Glutamatergic neuron (in vitro differentiated cells): Measurements from ENCODE around the gene PPP1R37. TPM values are rescaled to one million over a fixed set of nuclear protein-coding genes. Genes with fewer than 3 reads are reported as not detected.

Source experiments
- DNase-seq: peaks from one replicate; pipeline ENCODE4 v3.0.0; 2022
- H3K27ac Mint-ChIP-seq: one replicate; pipeline ENCODE4 v1.8.0; 2020; ENCODE audit warnings: mild to moderate bottlenecking, mixed read lengths, inconsistent platforms; ENCODE audit not compliant: unreplicated experiment
- H3K27me3 Mint-ChIP-seq: one replicate; pipeline ENCODE4 v1.8.0; 2020; ENCODE audit warnings: mild to moderate bottlenecking, moderate library complexity, mixed read lengths, inconsistent platforms; ENCODE audit not compliant: unreplicated experiment
- H3K36me3 Mint-ChIP-seq: one replicate; pipeline ENCODE4 v1.8.0; 2020; ENCODE audit warnings: mild to moderate bottlenecking, mixed read lengths, inconsistent platforms; ENCODE audit not compliant: unreplicated experiment
- H3K4me1 Mint-ChIP-seq: one replicate; pipeline ENCODE4 v1.8.0; 2020; ENCODE audit warnings: mild to moderate bottlenecking, low read depth, mixed read lengths, inconsistent platforms; ENCODE audit not compliant: unreplicated experiment
- H3K4me3 Mint-ChIP-seq: one replicate; pipeline ENCODE4 v1.8.0; 2020; ENCODE audit warnings: mild to moderate bottlenecking, mixed read lengths, inconsistent platforms; ENCODE audit not compliant: unreplicated experiment
- H3K9me3 Mint-ChIP-seq: one replicate; pipeline ENCODE4 v1.8.0; 2020; ENCODE audit warnings: mild to moderate bottlenecking, moderate library complexity, mixed read lengths, inconsistent platforms; ENCODE audit not compliant: unreplicated experiment
- CTCF ChIP-seq: fragments of 200-600 bp; sonication (generic); IDR thresholded peaks from one replicate; pipeline ENCODE4 v1.5.0; 2021; ENCODE audit not compliant: partially characterized antibody, unreplicated experiment
- total RNA-seq: library from RNA; stranded (reverse); fragmentation: NEBNext Ultra II Directional; extraction: Animal tissue kit (Norgen Biotek cat#: 25700); gene quantifications from one replicate; pipeline ENCODE4 v1.2.1, GENCODE V29; 2021; ENCODE audit not compliant: unreplicated experiment

Gene PPP1R37
- total RNA-seq, 1 donor from 2014 or later = 49.5 TPM

DNA sequence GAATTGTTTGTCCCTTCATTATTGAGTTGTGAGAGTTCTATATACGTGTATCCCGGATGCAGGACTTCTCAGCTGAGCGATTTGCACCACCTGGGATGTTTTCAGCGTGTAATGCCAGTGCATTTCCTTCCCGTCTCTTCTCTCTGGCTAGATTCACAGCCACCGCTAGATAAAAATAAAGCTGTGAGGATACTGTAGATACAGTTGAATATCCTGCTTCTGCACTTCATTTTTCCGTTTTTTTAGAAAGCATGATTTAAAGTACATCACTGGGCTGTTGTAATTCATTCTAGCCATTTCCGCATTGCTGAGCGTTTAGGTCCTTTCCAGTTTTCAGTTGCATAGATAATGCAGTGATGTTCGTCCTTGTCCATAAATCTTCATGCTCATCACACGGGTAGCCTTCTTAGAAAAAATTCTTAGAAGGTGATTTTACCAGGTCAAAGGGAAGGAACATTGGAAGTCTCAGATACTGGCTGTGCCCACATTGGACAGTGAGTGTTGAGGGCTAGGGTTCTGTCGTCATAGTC lies 14.7 kb downstream of the PPP1R37 start:
- Mint-ChIP-seq H3K27ac (no peak overlapping the region), H3K36me3 (no peaks in the 10 kb centered on the region), H3K4me1 (peaks cover 37% of the 10 kb centered on the region), H3K9me3 (peaks cover 4% of the 10 kb centered on the region), H3K27me3 (peaks cover 1% of the 10 kb centered on the region), H3K4me3 (no peak overlapping the region)
- no peak for DNase-seq
- TF ChIP-seq CTCF = no peak

GRCh38 chr19:45110851-45111266 lies 17.9 kb downstream of the PPP1R37 start:
- Mint-ChIP-seq H3K27ac (peak overlapping the region; percentile 43), H3K36me3 (no peaks in the 10 kb centered on the region), H3K4me1 (peaks cover 32% of the 10 kb centered on the region), H3K4me3 (no peak overlapping the region), H3K27me3 (peaks cover 1% of the 10 kb centered on the region), H3K9me3 (peaks cover 3% of the 10 kb centered on the region)
- no peak for TF ChIP-seq CTCF
- DNase-seq = no peak

DNA sequence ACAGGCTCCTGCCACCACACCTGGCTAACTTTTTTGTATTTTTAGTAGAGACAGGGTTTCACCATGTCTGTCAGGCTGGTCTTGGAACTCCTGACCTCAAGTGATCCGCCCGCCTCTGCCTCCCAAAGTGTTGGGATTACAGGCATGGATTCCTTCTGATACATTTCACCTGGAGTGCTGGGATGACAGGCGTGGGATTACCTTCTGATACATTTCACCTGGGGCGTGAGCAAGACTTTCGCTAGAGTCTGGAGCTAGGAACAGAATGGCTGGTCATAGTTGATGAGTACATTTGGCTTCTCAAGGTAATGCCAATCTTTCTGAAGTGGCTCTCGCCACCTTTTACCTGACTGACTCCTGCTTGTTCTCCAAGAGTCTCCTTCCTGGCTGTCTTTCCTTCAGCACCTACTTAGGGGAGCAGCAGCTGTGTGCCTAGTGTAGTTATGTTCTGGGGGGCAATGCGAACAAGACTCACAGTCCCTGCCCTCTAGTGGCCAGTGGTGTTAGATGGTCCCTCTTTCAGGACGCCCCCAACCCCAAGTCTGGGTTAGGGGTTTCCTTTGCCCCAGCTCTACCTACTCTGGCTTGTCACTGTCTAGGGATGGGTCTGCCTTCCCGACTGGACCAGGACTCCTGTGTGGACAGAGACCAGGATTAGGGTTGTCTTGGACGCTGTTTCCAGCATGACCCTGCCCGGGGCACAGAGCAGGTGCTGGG lies 19.3 kb downstream of the PPP1R37 start:
- Mint-ChIP-seq H3K27ac (no peak overlapping the region), H3K4me1 (peaks cover 41% of the 10 kb centered on the region), H3K36me3 (no peaks in the 10 kb centered on the region), H3K4me3 (no peak overlapping the region), H3K9me3 (peaks cover 5% of the 10 kb centered on the region), H3K27me3 (peaks cover 5% of the 10 kb centered on the region)
- TF ChIP-seq CTCF = no peak
- DNase-seq = no peak

GRCh38 chr19:45113628-45114027 lies 20.6 kb downstream of the PPP1R37 start:
- no peaks in the 10 kb centered on the region for H3K36me3 Mint-ChIP-seq
- peak overlapping the region; percentile 25 for H3K4me3 Mint-ChIP-seq
- no peak for TF ChIP-seq CTCF
- H3K27me3 Mint-ChIP-seq = peaks cover 5% of the 10 kb centered on the region
- H3K9me3 Mint-ChIP-seq = peaks cover 4% of the 10 kb centered on the region
- peak overlapping the region; percentile 76 for H3K27ac Mint-ChIP-seq
- peaks cover 44% of the 10 kb centered on the region for H3K4me1 Mint-ChIP-seq
- DNase-seq = no peak

- Mint-ChIP-seq H3K36me3 (no peaks in the 10 kb centered on the region), H3K27ac (peak overlapping the region; percentile 76), H3K9me3 (peaks cover 4% of the 10 kb centered on the region), H3K4me3 (peak overlapping the region; percentile 25), H3K27me3 (peaks cover 7% of the 10 kb centered on the region), H3K4me1 (peaks cover 44% of the 10 kb centered on the region)
- no peak for DNase-seq
- no peak for TF ChIP-seq CTCF
Measured at GRCh38 chr19:45114116-45114515, 21.1 kb downstream of the PPP1R37 start.
